Measurements from ENCODE around the gene RBM19.
"Not testable (repeated sequence)": the region's sequence is repeated elsewhere in the genome, so short reads cannot be mapped to it uniquely, and the experiment has no call there.

RBM19 gene

DNA sequence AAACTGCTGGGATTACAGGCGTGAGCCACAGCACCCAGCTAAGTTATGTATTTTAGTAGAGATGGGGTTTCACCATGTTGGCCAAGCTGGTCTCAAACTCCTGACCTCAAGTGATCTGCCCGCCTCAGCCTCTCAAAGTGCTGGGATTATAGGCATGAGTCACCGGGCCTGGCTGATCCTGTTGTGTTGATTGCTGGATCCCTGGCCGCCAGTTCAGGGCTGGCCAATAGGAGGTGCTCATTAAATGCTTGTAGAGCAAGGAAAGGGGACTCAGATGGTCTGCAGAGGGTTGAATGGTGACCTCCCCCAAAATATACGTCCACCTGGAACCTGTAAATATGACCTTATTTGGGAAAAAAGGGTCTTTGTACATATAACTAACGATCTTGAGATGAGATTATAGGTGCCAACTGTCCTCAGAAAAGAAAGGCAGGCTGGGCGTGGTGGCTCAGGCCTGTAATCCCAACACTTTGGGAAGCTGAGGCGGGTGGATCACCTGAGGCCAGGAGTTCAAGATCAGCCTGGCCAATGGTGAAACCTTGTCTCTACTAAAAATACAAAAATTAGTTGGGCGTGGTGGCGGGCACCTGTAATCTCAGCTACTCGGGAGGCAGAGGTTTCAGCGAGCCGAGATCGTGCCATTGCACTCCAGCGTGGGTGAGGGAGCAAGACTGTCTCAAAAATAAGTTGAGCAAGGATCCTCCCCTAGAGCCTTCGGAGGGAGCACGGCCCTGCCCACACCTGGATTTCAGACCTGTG, 156.5 kb downstream of the RBM19 start:
- in situ Hi-C loops (cut with MboI; ENCODE audit: low sequenced_read_pairs) = not testable (repeated sequence)

DNA sequence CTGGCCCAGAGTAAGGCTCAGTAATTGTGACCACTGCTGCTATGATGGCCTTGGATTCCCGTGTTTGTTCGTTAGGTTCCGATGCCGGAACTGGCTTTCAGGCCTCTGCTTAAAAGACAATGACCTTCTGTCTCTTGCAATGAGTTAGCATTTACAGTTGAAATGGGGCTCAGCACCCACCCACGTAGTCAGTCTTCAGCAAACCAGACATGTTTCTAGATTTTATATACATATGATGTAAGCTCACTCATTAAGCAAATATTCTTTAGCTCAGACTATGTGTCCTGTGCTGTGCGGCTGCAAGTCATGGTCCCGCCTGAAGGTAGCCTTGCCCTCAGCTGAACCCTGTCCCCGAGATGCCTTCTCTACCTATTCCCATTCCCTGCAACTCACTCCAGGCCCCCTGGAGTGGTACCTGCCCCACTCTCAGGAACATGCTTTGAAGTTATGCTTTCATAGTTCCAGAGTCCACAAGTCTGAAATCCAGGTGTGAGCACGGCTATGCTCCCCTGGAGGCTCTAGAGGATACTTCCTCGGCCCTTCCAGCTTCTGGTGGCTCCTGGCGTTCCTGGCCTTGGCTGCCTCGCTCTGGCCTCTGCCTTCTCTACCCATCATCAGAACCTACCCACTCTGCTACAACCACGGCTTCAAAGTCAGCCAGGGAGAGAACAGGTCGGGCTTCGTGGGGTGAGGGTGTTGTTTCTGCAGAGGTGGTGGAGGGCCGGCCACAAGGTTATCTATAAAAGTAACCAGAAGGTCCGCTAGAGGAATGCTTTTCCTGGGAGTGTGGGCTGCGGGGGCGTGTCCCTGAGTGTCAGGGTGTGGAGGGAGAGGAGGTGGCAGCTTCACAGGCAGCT, 157.8 kb downstream of the RBM19 start:
- in situ Hi-C loops (cut with MboI; ENCODE audit: low sequenced_read_pairs) = no loop called here

DNA sequence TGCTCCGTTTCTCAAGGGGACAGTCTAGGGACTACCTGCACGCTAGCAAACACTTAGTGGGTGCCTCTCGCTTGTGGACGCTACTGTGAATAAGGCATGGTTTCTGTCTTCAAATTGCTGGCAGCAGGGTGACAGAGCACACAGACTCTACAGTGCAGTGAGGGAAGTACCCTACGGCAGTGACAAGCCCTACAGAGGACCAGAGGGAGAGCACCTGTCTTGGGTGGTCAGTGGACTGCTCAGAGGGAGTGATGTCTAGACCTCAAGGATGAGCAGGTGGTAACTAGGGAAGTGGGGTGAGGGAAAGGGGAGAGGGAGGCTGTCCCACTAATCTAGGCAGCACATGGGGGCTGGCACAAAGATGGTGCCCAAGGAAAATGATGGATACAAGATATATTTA, 160.5 kb downstream of the RBM19 start:
- in situ Hi-C loops (cut with MboI; ENCODE audit: low sequenced_read_pairs) = no loop called here

DNA sequence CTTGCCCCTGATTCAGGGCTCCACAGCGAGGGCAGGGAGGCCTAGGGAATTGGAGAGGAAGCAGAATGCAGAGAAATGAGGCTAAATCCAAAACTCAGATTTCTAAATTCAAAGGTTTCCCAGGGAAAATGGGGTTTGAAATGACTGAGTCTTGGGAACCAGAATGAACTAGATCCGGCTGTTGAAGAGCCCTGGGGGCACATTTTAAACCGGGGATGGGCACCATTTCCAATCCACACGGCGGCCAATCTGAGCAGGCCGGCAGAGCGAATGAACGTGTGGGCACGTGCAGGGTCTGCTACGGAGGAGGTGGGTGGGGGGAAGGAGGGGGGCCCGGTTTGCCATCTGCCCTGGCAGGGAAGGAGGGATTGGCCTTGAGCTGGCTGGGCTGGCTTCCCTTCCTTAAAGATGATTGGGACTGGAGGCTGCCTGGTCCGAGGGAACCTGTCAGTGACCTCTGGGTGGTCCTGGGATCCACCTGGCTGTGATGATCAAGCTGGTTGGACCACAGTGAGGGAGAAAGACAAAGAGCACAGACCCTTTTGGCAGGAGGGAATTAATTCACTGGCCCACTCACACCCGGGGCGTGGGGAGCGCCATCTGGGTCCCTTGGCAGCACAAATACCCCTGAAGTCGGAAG, 161.0 kb downstream of the RBM19 start:
- in situ Hi-C loops (cut with MboI; ENCODE audit: low sequenced_read_pairs) = no loop called here

DNA sequence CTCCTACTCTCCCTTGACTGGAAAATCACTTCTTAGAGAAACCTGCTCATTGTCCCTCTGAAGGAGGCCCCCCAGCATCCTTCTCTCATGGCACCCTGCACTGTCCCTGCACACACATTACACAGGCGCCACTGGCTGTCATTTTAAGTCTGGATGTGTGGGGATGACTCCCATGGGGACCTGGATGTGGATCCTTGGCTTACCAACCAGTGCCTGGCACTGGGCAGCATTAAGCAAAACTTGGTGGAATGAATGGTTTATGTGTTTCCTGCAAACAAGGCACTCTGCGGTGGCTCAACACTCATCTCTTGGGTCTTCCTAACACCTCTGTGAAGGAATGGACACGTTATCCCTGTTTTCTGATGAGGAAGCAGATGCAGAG, 162.4 kb downstream of the RBM19 start:
- in situ Hi-C loops (cut with MboI; ENCODE audit: low sequenced_read_pairs) = no loop called here

DNA sequence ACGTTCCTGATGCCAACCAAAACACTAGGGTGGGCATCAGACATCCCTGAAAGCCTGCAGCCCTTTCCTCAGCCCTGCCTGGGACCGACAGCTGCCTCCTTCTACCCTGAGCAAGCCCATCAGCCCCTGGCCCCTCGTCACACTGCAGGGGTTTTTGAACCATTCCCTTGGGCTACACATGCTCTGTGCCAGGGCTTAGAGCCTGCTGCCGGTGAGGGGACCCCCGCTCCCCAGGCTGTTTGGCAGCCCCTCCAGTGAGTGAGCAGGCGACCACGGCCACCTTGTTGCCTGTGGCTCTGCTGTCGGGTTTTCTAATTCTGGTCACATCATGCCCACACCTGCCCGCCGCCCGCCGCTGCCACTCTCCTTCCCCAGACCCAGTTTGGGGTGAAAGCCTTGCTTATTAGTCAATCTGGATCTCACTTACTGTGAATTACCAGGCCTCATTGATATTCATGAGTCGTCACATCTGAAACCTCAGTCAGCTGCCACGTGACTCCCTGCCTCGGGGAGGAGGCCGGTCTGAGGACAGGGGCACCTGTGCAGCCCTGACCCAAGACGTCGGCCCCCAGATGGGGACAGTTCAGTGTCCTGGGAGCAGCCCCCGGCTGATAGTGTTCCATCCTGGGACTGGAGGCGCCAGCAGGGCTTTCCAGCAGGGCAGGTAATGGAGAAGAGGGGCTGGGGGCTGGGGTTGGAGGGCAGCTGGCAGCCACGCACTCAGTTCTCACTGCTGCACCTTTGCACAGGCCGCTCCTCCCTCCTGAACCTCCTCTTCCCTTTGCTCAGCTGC, 163.0 kb downstream of the RBM19 start:
- in situ Hi-C loops (cut with MboI; ENCODE audit: low sequenced_read_pairs) = no loop called here

DNA sequence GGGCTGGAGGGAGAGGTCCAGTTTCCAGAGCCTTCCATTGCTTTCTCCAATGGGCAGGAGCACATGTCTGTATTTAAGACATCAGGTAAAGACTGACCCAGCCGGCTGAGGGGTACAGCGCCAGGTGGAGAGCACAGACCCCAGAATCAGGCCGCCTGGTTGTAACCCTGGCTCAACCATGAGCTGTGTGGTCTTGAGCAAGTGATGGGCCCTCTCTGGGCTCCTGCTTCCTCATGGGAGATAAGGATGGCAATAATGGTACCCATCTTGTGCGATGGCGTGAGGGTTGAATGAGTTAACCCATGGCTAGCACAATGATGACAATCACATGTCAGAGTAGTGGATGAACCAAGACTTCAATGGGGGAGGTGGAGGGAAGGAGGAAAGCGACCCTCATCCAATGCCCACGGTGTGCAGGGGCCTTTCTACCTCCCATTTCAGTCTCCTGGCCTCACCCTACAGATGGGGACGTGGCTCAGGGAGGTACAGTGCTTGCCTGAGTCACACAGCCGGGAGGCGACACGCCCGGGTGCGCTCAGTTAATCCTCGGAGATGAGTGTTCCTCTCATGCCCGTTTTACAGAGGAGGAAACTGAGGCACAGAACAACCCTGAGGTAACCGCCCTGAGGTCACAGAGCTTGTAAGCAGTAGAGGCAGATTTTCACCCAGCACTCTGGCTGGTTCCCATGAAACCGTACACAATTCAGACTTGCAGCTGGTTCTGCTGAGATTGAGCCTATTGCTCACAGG, 163.9 kb downstream of the RBM19 start:
- in situ Hi-C loops (cut with MboI; ENCODE audit: low sequenced_read_pairs) = no loop called here

DNA sequence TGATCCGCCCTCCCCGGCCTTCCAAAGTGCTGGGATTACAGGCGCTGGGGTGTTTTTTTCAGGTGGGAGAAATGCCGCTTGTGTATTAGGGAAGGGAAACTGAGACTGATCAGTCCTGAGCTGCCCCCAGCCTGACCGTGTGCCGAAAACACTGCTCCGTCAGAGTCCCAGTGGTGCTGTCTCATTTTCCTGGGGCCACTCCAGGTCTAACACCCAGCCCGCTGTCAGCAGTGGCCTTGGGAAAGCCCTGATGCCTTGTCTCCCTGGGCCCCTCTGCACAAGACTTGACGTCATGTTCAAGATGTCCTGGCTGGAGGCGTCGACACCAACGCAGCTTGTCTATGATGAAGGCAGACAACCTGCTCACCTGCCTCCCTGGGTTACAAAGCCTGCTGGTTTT, 165.9 kb downstream of the RBM19 start:
- in situ Hi-C loops (cut with MboI; ENCODE audit: low sequenced_read_pairs) = no loop called here

DNA sequence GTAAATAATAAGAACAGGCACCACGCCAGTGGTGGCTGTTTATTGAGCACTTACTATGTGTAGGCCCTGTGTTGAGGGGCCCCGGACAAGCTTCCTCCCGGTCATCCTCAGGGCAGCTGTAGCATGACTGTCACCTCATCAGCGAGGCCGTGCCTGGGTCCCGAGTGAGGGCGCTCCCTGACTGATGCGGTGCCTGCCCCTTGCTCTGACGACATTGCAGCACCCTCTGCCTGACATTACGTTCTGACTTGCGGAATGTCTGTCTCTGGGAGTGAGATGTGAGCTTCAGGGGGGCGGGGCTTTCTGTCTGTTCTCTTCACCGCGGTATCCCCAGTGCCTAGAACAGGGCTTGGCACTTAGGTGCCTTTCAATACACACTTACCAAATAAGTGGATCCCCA, 167.6 kb downstream of the RBM19 start:
- in situ Hi-C loops (cut with MboI; ENCODE audit: low sequenced_read_pairs) = no loop called here

DNA sequence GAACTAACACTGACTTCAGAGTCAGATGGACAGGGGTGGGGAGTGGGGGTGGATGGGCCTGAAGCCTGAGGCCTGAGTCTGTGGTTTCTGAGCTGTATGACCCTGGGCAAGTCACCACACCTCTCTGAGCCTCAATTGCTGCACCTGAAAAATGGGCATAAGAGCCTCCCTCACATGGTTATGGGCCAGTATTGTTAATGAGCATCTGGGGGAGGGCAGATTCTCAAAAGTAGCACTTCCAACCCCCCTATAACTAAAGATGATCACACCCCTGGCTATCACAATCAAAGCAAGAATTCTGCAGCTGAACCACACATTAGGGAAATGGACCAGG, 168.6 kb downstream of the RBM19 start:
- in situ Hi-C loops (cut with MboI; ENCODE audit: low sequenced_read_pairs) = no loop called here

DNA sequence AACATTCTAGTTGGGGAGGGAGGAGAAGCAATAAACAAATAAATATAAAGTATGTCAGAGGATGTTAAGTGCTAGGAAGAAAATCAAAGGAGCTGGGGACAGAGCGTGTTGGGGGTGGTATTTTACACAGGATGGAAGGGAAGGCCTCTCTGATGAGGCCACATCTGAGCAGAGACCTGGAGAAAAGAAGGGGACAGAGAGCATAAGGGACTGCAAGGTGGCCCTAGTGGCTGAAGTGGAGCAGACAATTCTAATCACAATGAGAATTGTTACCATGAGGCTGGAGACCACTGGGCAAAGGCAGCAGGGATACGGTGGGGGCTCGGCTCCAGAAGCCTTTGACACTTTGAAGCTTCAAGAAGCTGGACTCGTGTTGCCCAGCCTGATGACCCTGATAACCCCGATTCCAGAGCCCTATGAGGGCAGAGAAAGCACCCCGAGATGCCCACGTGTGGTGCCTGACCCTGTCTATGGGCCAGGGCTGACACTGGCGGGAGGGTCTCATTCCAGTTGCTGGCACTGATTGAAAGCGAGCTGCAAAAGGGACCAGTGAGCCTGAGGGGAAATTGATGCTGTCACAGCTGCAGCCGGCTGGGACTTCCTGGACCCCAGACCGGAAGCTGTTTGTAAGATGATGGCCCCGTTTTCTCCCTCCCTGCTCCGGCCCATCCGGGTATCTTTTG, 169.1 kb downstream of the RBM19 start:
- in situ Hi-C loops (cut with MboI; ENCODE audit: low sequenced_read_pairs) = no loop called here

DNA sequence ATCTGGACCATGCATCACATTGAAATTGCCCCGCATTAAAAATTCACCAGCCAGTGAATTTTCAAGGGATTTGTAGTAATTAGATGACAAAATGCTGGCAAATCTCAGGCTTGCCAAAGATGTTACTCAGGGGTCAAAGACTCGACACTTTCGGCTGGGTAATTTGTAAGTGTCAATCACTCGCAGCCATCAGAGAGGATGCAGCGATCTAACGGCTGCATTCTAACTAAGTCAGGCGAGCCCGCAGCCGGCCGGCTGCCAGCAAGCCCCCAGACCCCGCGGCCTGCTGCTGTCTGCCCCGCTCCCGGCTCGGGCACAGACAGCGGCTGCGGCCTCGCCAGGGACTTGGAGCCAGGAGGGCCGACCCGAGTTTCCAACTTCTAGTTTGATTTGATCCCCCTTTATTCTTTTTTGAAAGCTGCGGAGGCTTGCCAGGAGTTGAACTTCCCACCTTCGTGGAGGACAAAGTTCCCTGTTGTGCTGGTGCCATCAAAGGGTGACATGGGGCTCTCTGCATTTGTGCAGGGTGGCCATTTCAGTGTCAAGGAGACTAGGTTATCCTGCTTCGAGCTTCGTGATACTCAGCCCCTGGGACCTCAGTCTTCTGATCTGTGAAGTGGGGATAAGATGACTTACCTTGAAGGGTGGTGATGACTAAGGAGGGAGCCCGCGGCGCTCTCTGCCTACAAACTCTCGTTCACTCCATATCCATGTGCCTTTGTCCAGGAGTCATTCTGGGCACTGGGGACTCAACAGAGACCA, 169.9 kb downstream of the RBM19 start:
- in situ Hi-C loops (cut with MboI; ENCODE audit: low sequenced_read_pairs) = no loop called here

DNA sequence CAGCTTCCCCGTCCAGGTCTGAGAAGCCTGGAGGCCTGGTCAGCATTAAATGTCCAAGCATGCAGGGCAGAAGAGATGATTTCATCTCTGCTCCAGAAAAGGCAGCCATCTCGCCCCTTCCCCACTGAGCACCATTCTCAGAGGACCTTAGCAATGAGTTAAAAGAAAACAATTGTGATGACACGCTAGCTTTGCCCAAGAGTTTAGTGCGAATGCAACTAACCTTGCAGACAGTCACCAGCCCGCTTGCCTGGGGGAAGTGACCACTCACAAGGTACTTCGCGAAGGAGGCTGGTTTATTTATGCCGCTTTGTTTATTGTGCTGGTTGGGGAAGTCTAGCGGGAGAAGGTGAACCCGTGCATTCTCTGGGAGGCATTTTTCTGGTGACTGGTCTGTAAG, 170.7 kb downstream of the RBM19 start:
- in situ Hi-C loops (cut with MboI; ENCODE audit: low sequenced_read_pairs) = no loop called here

DNA sequence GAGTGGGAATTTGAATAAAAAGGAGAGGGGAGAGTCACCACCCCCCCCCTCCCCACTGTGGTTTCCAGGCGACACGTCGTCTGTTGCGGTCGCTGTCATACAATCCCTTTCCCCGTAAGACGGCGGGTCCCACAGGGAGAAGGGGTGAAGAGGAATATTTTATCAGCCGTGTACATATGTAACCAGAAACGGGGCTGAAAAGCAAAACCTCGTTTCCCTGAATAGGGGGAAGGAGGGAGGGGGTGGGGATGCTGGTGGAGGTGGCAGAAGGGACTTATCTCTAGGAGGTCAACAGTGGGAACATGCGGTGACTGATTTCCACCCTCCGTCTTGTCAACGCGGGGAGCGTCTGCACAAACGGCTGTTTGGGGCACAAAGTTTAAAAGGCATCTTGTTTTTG, 171.4 kb downstream of the RBM19 start:
- in situ Hi-C loops (cut with MboI; ENCODE audit: low sequenced_read_pairs) = no loop called here

DNA sequence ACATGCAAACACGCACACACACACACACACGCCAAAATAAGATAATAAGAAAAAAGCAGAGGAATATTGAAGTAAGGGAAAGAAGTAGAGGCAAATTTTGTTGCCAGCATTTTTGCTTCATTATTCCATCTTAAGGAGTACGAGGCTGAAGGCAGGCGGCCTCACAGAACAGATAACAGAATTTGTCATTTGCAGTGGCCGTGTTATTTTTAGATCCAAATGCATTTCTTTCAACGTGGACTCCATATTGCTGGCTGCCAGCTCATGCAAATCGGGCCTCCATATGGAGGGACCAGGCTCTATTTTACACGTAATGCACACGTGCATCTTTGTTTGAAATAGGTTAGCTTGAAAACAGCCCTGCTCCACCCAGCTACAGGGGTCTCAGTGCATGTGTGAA, 172.9 kb downstream of the RBM19 start:
- in situ Hi-C loops (cut with MboI; ENCODE audit: low sequenced_read_pairs) = no loop called here

DNA sequence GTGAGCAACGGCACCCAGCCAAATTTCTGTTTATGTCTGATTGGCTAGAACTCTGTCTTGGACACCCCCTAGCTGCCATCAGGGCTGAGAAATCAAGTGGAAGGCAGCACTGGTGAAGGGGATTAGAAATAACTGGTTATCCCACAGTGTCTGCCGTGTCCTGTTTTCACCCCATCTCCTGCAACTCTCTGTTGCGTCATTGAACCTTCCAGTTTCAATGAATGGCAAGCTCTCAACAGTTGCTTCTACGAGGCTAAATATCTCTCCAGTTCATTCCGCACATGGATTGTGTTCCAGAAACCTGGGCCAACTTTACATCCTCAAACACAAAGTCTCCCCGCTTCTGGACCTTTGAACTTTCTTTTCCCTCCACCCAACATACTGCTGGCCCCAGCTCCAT, 173.7 kb downstream of the RBM19 start:
- in situ Hi-C loops (cut with MboI; ENCODE audit: low sequenced_read_pairs) = no loop called here

DNA sequence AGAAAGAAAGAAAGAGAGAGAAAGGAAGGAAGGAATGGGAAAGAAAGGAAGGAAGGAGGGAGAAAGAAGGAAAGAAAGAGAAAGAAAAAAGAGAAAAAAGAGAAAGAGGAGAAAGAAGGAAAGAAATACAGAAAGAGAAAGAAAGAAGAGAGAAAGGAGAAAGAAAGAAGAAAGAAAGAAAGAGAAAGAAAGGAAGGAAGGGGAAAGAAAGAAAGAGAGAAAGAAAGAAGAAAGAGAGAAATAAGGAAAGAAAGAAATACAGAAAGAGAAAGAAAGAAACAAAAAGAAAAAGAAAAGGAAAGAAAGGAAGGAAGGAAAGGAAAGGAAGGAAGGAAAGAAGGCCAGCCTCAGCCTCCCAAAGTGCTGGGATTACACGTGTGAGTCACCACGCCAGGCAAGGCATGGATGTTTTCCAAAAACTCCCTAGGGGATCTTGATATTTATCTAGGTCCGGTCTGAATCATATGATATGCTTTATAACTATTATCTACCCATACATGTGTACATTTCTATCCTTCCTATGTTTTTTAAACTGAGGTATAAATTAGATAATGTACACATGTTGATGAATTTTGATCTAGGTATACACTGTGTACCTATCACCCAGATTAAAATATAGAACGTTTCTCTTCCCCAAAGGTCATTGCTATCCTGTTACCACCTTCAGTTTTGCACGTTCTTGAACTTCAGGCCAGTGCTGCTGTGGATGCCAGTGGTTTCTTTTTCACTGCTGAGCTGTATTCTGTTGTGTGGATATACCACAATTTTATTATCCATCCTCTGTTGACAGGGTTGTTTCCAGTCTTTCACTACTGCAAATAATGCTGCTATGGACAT, 177.9 kb downstream of the RBM19 start:
- in situ Hi-C loops (cut with MboI; ENCODE audit: low sequenced_read_pairs) = no loop called here

DNA sequence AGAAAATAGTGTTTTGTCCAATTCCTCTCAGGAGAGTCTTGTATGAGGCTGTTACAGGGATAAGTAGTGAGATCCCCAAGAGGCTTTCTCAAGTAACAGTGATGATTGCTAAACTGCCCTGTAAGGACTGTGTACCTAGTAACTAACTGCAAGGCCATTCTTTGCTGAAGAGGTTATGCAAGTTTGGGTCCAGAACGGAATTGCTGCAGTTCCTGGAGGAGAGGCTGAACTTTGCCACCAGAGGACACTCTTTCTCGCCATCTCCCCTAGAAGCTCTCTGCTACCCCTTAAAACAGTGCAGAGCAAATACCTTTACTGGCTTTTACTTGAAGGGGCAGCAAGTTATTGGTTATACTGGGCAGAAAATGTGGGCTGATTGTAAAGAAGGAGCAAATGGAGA, 180.0 kb downstream of the RBM19 start:
- in situ Hi-C loops (cut with MboI; ENCODE audit: low sequenced_read_pairs) = no loop called here

All from hTERT RPE-1 (cell line).